Astrocyte (in vitro differentiated cells and primary cell): ENCODE results near the gene P3H1. TPM values are rescaled to one million over a fixed set of nuclear protein-coding genes. Genes with fewer than 3 reads are reported as not detected.
A peak's percentile ranks its signal among the peaks of the same experiment; 100 is the strongest.

Experiments
- DNase-seq: peaks from one replicate; pipeline ENCODE4 v3.0.0-alpha.2; 2010; ENCODE audit warnings: low read depth
- FAIRE-seq: peaks from 2 replicates; lab custom pipeline; 2011; peaks lifted over from hg19 to GRCh38; lab: Jason Lieb, UNC
- H2AFZ ChIP-seq: 2 replicates; pipeline ENCODE4 v1.6.0; 2012; ENCODE audit warnings: low read depth, low read length, inconsistent platforms
- H3K27ac ChIP-seq: 2 replicates; pipeline ENCODE4 v1.5.1; 2011; ENCODE audit warnings: low read depth, low read length, inconsistent platforms
- H3K27me3 ChIP-seq: 2 replicates; pipeline ENCODE4 v1.6.0; 2011; ENCODE audit warnings: low read length, inconsistent platforms; ENCODE audit not compliant: insufficient read depth
- H3K36me3 ChIP-seq: 2 replicates; pipeline ENCODE4 v1.5.1; 2011; ENCODE audit warnings: low read length, inconsistent platforms; ENCODE audit not compliant: insufficient read depth
- H3K4me1 ChIP-seq: 2 replicates; pipeline ENCODE4 v1.5.1; 2011; ENCODE audit warnings: low read length, inconsistent platforms; ENCODE audit not compliant: insufficient read depth
- H3K4me2 ChIP-seq: 2 replicates; pipeline ENCODE4 v1.6.0; 2012; ENCODE audit warnings: low read length, inconsistent platforms
- H3K4me3 ChIP-seq: 2 replicates; pipeline ENCODE4 v1.5.1; 2011; ENCODE audit warnings: low read depth, mild to moderate bottlenecking, low read length, inconsistent platforms; ENCODE audit not compliant: insufficient read depth
- H3K79me2 ChIP-seq: 2 replicates; pipeline ENCODE4 v1.6.0; 2012; ENCODE audit warnings: mild to moderate bottlenecking, low read length, inconsistent platforms; ENCODE audit not compliant: insufficient read depth
- H3K9ac ChIP-seq: 2 replicates; pipeline ENCODE4 v1.6.0; 2012; ENCODE audit warnings: mild to moderate bottlenecking, low read length, inconsistent platforms
- H3K9me3 ChIP-seq: 2 replicates; pipeline ENCODE4 v1.5.1; 2012; ENCODE audit warnings: low read depth, mild to moderate bottlenecking, low read length, inconsistent platforms; ENCODE audit not compliant: insufficient read depth
- H4K20me1 ChIP-seq: 2 replicates; pipeline ENCODE4 v1.6.0; 2012; ENCODE audit warnings: low read length, inconsistent platforms; ENCODE audit not compliant: insufficient read depth
- H3K27ac Mint-ChIP-seq: one replicate; pipeline ENCODE4 v1.8.0; 2021; ENCODE audit warnings: mild to moderate bottlenecking, mixed read lengths; ENCODE audit not compliant: unreplicated experiment
- H3K27me3 Mint-ChIP-seq: one replicate; pipeline ENCODE4 v1.8.0; 2021; ENCODE audit warnings: low read depth, mixed read lengths; ENCODE audit not compliant: unreplicated experiment
- H3K36me3 Mint-ChIP-seq: one replicate; pipeline ENCODE4 v1.8.0; 2021; ENCODE audit warnings: low read depth, mixed read lengths; ENCODE audit not compliant: unreplicated experiment
- H3K4me1 Mint-ChIP-seq: one replicate; pipeline ENCODE4 v1.8.0; 2021; ENCODE audit warnings: low read depth, mixed read lengths; ENCODE audit not compliant: unreplicated experiment
- H3K4me3 Mint-ChIP-seq: one replicate; pipeline ENCODE4 v1.8.0; 2021; ENCODE audit warnings: mild to moderate bottlenecking, moderate library complexity, mixed read lengths; ENCODE audit not compliant: unreplicated experiment
- H3K9me3 Mint-ChIP-seq: one replicate; pipeline ENCODE4 v1.8.0; 2021; ENCODE audit warnings: mild to moderate bottlenecking, mixed read lengths; ENCODE audit not compliant: unreplicated experiment
- EZH2 ChIP-seq: IDR thresholded peaks from 2 replicates; pipeline ENCODE4 v1.6.1; 2012; ENCODE audit warnings: mild to moderate bottlenecking, low read length, inconsistent platforms; ENCODE audit not compliant: insufficient read depth
- total RNA-seq: library from RNA; stranded (reverse); gene quantifications from 2 replicates; pipeline ENCODE4 v1.2.1, GENCODE V29; 2021
- TF ChIP-seq, protein P1 (sequence below): IDR thresholded peaks from 2 replicates; pipeline ENCODE4 v1.5.1; 2011; ENCODE audit warnings: low read depth, mild to moderate bottlenecking, inconsistent platforms, low read length, moderate library complexity; ENCODE audit not compliant: insufficient read depth

P3H1 gene
- total RNA-seq, 1 donor from 2014 or later, result 277 TPM

- Mint-ChIP-seq H3K4me1 (peaks cover 5% of the 10 kb centered on the region), H3K36me3 (peaks cover 44% of the 10 kb centered on the region), H3K4me3 (no peak overlapping the region), H3K27ac (no peak overlapping the region), H3K27me3 (no peaks in the 10 kb centered on the region), H3K9me3 (peaks cover 2% of the 10 kb centered on the region)
- Histone ChIP-seq H4K20me1 (peaks cover 77% of the 10 kb centered on the region), H2AFZ (no peak overlapping the region), H3K9ac (no peak overlapping the region), H3K79me2 (peaks cover 10% of the 10 kb centered on the region), H3K27ac (no peak overlapping the region), H3K36me3 (peaks cover 67% of the 10 kb centered on the region), H3K4me1 (no peaks in the 10 kb centered on the region), H3K9me3 (no peaks in the 10 kb centered on the region), H3K4me2 (no peak overlapping the region), H3K4me3 (no peak overlapping the region), H3K27me3 (no peaks in the 10 kb centered on the region)
- FAIRE-seq, result no peak
- TF ChIP-seq EZH2, result no peak
- TF ChIP-seq, protein P1, sequence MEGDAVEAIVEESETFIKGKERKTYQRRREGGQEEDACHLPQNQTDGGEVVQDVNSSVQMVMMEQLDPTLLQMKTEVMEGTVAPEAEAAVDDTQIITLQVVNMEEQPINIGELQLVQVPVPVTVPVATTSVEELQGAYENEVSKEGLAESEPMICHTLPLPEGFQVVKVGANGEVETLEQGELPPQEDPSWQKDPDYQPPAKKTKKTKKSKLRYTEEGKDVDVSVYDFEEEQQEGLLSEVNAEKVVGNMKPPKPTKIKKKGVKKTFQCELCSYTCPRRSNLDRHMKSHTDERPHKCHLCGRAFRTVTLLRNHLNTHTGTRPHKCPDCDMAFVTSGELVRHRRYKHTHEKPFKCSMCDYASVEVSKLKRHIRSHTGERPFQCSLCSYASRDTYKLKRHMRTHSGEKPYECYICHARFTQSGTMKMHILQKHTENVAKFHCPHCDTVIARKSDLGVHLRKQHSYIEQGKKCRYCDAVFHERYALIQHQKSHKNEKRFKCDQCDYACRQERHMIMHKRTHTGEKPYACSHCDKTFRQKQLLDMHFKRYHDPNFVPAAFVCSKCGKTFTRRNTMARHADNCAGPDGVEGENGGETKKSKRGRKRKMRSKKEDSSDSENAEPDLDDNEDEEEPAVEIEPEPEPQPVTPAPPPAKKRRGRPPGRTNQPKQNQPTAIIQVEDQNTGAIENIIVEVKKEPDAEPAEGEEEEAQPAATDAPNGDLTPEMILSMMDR, result no peak
- no peak for DNase-seq
Observed at GRCh38 chr1:42757892-42758275, 8.9 kb downstream of the P3H1 start.

- Histone ChIP-seq H4K20me1 (peaks cover 77% of the 10 kb centered on the region), H3K4me2 (no peak overlapping the region), H3K9ac (no peak overlapping the region), H3K27ac (no peak overlapping the region), H3K9me3 (no peaks in the 10 kb centered on the region), H3K79me2 (peaks cover 3% of the 10 kb centered on the region), H3K36me3 (peaks cover 68% of the 10 kb centered on the region), H3K4me1 (no peaks in the 10 kb centered on the region), H2AFZ (no peak overlapping the region), H3K4me3 (no peak overlapping the region), H3K27me3 (no peaks in the 10 kb centered on the region)
- Mint-ChIP-seq H3K4me1 (peaks cover 5% of the 10 kb centered on the region), H3K36me3 (peaks cover 49% of the 10 kb centered on the region), H3K27me3 (no peaks in the 10 kb centered on the region), H3K9me3 (peaks cover 2% of the 10 kb centered on the region), H3K4me3 (no peak overlapping the region), H3K27ac (peak overlapping the region; percentile 74)
- DNase-seq, result peak; percentile 44
- TF ChIP-seq EZH2, result no peak
- TF ChIP-seq, protein P1, result peak; percentile 72
- FAIRE-seq, result peak; percentile 80
Observed at GRCh38 chr1:42756956-42757891, 9.6 kb downstream of the P3H1 start.

DNA sequence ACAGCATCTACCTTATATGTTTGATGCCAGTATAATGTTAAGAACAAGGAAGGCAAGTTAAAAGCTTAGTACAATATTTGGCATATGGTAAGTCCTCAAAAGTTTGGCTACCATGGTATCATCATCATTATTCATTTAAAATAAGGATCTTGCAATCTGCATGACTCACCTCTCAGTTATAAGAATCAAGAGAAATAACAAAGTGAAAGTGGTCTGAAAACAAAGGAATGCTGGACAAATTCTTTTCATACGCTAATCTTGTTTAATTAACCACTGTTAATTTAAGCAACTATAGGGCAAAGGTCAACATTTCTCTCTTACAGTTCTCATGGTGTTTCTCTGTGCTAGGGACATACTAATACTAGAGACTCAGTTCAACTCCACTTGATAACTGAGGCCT lies 13.8 kb downstream of the P3H1 start:
- Histone ChIP-seq H3K27me3 (no peaks in the 10 kb centered on the region), H3K4me1 (no peaks in the 10 kb centered on the region), H3K4me3 (no peak overlapping the region), H3K36me3 (peaks cover 73% of the 10 kb centered on the region), H3K9ac (no peak overlapping the region), H3K9me3 (no peaks in the 10 kb centered on the region), H3K79me2 (no peaks in the 10 kb centered on the region), H3K4me2 (peak overlapping the region; percentile 40), H2AFZ (no peak overlapping the region), H4K20me1 (peaks cover 84% of the 10 kb centered on the region), H3K27ac (no peak overlapping the region)
- DNase-seq (peak; percentile 58), FAIRE-seq (no peak)
- Mint-ChIP-seq H3K4me3 (no peak overlapping the region), H3K4me1 (peaks cover 5% of the 10 kb centered on the region), H3K36me3 (peaks cover 70% of the 10 kb centered on the region), H3K27me3 (no peaks in the 10 kb centered on the region), H3K27ac (no peak overlapping the region), H3K9me3 (peaks cover 2% of the 10 kb centered on the region)
- TF ChIP-seq EZH2, result no peak
- TF ChIP-seq, protein P1, result no peak
